ENCODE data around the gene FAM131B. TPM values are rescaled to one million over a fixed set of nuclear protein-coding genes. Genes with fewer than 3 reads are reported as not detected.

Gene FAM131B
- 1 to 10 TPM; 2.7 to 2.9 TPM for total RNA-seq

- peak; percentile 40 for DNase-seq
- H3K27me3 Mint-ChIP-seq = peaks cover 20% of the 10 kb centered on the region
- H3K4me3 Mint-ChIP-seq = peak within 1 kb of the TSS; percentile 82
- no peaks in the 10 kb centered on the region for H3K36me3 Mint-ChIP-seq (ENCODE audit: low read depth)
- intact Hi-C loops (cut with micrococcal nuclease) = no loop called here
- H3K4me1 Mint-ChIP-seq (ENCODE audit: low read depth) = no peaks in the 10 kb centered on the region
- CTCF ChIA-PET = interaction anchor here (0.9 to 1.0 kb wide), 3 partner anchors 10 to 122 kb away, joined by 3 to 4 read pairs (median 3); no protein-coding TSS in a partner anchor
- H3K9me3 Mint-ChIP-seq = no peaks in the 10 kb centered on the region
- peak; percentile 71 for ATAC-seq
- TF ChIP-seq CTCF (IDR thresholded peaks at IDR 0.05) = no peak
- POLR2A ChIA-PET = interaction anchor here (1.1 kb wide), 1 partner anchor 73 kb away, joined by 3 read pairs; no protein-coding TSS in a partner anchor
- H3K27ac Mint-ChIP-seq = no peak within 1 kb of the TSS
Measured at GRCh38 chr7:143362131-143363015, at the start of gene FAM131B. Gene FAM131B, minus strand, starts transcription at chr7:143362713. Its CDS starts 110 bp downstream, at chr7:143362603.

- H3K36me3 Mint-ChIP-seq (ENCODE audit: low read depth) = no peaks in the 10 kb centered on the region
- no peaks in the 10 kb centered on the region for H3K27me3 Mint-ChIP-seq
- ATAC-seq (no peak), DNase-seq (no peak)
- ChIA-PET POLR2A (no interaction called here), CTCF (interaction anchor here (1.2 kb wide), 1 partner anchor 172 kb away, joined by 6 read pairs; no protein-coding TSS in a partner anchor)
- no peaks in the 10 kb centered on the region for H3K9me3 Mint-ChIP-seq
- no peak overlapping the region for H3K27ac Mint-ChIP-seq
- no peak overlapping the region for H3K4me3 Mint-ChIP-seq
- TF ChIP-seq CTCF (IDR thresholded peaks at IDR 0.05) = no peak
- peaks cover 36% of the 10 kb centered on the region for H3K4me1 Mint-ChIP-seq (ENCODE audit: low read depth)
- intact Hi-C loops (cut with micrococcal nuclease) = no loop called here
Measured at GRCh38 chr7:143411976-143412708, 49.6 kb upstream of the FAM131B start.

GRCh38 chr7:143410521-143411004, 48.0 kb upstream of the FAM131B start:
- CTCF ChIA-PET = interaction anchor here (1.0 to 6.3 kb wide), 4 partner anchors 31 to 170 kb away, joined by 3 to 47 read pairs (median 4); no protein-coding TSS in a partner anchor

More at GRCh38 chr7:143410521-143411004, 48.0 kb upstream of the FAM131B start:
- no peaks in the 10 kb centered on the region for H3K9me3 Mint-ChIP-seq
- intact Hi-C loops (cut with micrococcal nuclease) = no loop called here
- H3K4me1 Mint-ChIP-seq (ENCODE audit: low read depth) = peaks cover 45% of the 10 kb centered on the region
- POLR2A ChIA-PET = no interaction called here
- H3K27me3 Mint-ChIP-seq = no peaks in the 10 kb centered on the region
- H3K4me3 Mint-ChIP-seq = no peak overlapping the region
- no peak overlapping the region for H3K27ac Mint-ChIP-seq
- ATAC-seq (no peak), DNase-seq (no peak)
- no peaks in the 10 kb centered on the region for H3K36me3 Mint-ChIP-seq (ENCODE audit: low read depth)
- no peak for TF ChIP-seq CTCF (IDR thresholded peaks at IDR 0.05)

Measured in activated CD8-positive, alpha-beta T cell treated with anti-CD3 and anti-CD28 coated beads for 36 hours (primary cell).